Fibroblast of lung (primary cell): Measurements from ENCODE around the gene SEC23IP. TPM values are rescaled to one million over a fixed set of nuclear protein-coding genes. Genes with fewer than 3 reads are reported as not detected.

Experiments
- DNase-seq, 2 donors: peaks; one replicate each; pipeline versions ENCODE4 v3.0.0 to v3.0.0-alpha.2; 2010; ENCODE audit warnings: low read depth in 2 of 2
- H2AFZ ChIP-seq: 2 replicates; pipeline ENCODE4 v1.5.1; 2012; ENCODE audit warnings: low read length, control low read depth, inconsistent platforms
- H3K27ac ChIP-seq: 2 replicates; pipeline ENCODE4 v1.5.1; 2011; ENCODE audit warnings: low read length, control low read depth; ENCODE audit not compliant: insufficient read depth
- H3K27me3 ChIP-seq: 2 replicates; pipeline ENCODE4 v1.5.1; 2011; ENCODE audit warnings: mild to moderate bottlenecking, low read length; ENCODE audit not compliant: control insufficient read depth, insufficient read depth
- H3K36me3 ChIP-seq: 2 replicates; pipeline ENCODE4 v1.5.1; 2011; ENCODE audit warnings: low read length; ENCODE audit not compliant: control insufficient read depth, insufficient read depth
- H3K4me1 ChIP-seq: 2 replicates; pipeline ENCODE4 v1.5.1; 2011; ENCODE audit warnings: low read length; ENCODE audit not compliant: control insufficient read depth, insufficient read depth; ENCODE audit errors: extremely low read depth
- H3K4me2 ChIP-seq: 2 replicates; pipeline ENCODE4 v1.5.1; 2011; ENCODE audit warnings: low read length, control low read depth; ENCODE audit not compliant: insufficient read depth; ENCODE audit errors: extremely low read depth
- H3K4me3 ChIP-seq, 4 experiments: fragments of 200-600 bp in 1 of 4; sonication (generic) in 1 of 4; replicated peaks in 1 of 4; 2 replicates each; pipeline ENCODE4 v1.5.1; 2011 to 2016; ENCODE audit warnings: low read length in 4 of 4, low read depth in 3 of 4, mild to moderate bottlenecking in 3 of 4, control low read depth in 2 of 4, inconsistent platforms in 1 of 4, mixed read lengths in 1 of 4; ENCODE audit not compliant: insufficient read depth in 1 of 4; ENCODE audit errors: control extremely low read depth in 1 of 4
- H3K79me2 ChIP-seq: 2 replicates; pipeline ENCODE4 v1.5.1; 2012; ENCODE audit warnings: mild to moderate bottlenecking, low read length, inconsistent platforms; ENCODE audit not compliant: control insufficient read depth, insufficient read depth
- H3K9ac ChIP-seq: 2 replicates; pipeline ENCODE4 v1.5.1; 2011; ENCODE audit warnings: mild to moderate bottlenecking, low read length, control low read depth; ENCODE audit not compliant: insufficient read depth
- H3K9me3 ChIP-seq: 2 replicates; pipeline ENCODE4 v1.5.1; 2012; ENCODE audit warnings: low read depth, low read length; ENCODE audit not compliant: control insufficient read depth, insufficient read depth
- H4K20me1 ChIP-seq: 2 replicates; pipeline ENCODE4 v1.5.1; 2011; ENCODE audit warnings: low read length; ENCODE audit not compliant: control insufficient read depth, insufficient read depth; ENCODE audit errors: extremely low read depth
- EZH2 ChIP-seq: IDR thresholded peaks from 2 replicates; pipeline ENCODE4 v1.5.1; 2012; ENCODE audit warnings: low read length, control low read depth, mild to moderate bottlenecking; ENCODE audit errors: missing control alignments
- polyA plus RNA-seq, 2 donors: library from polyadenylated mRNA; depleted of rRNA in 1 of 2; stranded (reverse) in 1 of 2; unstranded in 1 of 2; fragments of >200 nt; gene quantifications; 2 replicates each; pipeline ENCODE4 v1.2.1, GENCODE V29; 2011 to 2012; ENCODE audit warnings: missing spikeins in 1 of 2
- total RNA-seq: library from RNA; depleted of rRNA; stranded (reverse); fragments of >200 nt; gene quantifications from 2 replicates; pipeline ENCODE4 v1.2.1, GENCODE V29; 2014
- TF ChIP-seq, protein P1 (sequence below), 2 donors: IDR thresholded peaks in 1 of 2; conservative IDR thresholded peaks in 1 of 2; 1 replicate in 1 of 2; 2 replicates in 1 of 2; pipeline ENCODE4 v1.5.1; 2011 to 2012; ENCODE audit warnings: low read length in 2 of 2, control low read depth in 1 of 2, inconsistent platforms in 1 of 2, low read depth in 1 of 2, mild to moderate bottlenecking in 1 of 2

The SEC23IP gene
- total and polyA plus RNA-seq, 2 donors (not counting 1 experiment from before 2014, with no cell fraction given), result 16.3 to 47.1 TPM

DNA sequence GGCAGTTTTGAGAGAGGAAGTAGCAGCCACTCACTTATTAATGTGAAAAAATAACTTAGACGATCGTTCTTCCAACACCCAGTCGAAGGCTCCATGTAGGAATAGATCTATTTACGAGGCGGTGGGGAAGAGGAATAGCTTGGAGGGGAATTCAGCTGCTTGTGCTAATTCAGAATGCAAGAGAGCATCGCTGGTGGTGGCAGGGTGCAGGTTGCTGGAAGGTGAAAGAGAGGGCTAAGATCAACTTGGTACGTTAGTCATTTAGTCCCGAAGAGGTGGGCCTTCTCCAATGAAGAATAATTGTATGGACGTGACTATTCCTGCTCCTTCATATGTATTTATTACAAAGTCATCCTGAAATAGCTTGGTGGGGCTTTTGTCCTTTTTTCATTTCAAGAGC, 98.5 kb downstream of the SEC23IP start:
- Histone ChIP-seq H3K4me2 (no peak overlapping the region), H2AFZ (no peak overlapping the region), H4K20me1 (no peaks in the 10 kb centered on the region), H3K4me1 (no peaks in the 10 kb centered on the region), H3K9ac (no peak overlapping the region), H3K9me3 (no peaks in the 10 kb centered on the region), H3K27me3 (no peaks in the 10 kb centered on the region), H3K79me2 (no peaks in the 10 kb centered on the region), H3K4me3 (no peak overlapping the region), H3K36me3 (no peaks in the 10 kb centered on the region), H3K27ac (no peak overlapping the region)
- no peak for DNase-seq
- no peak for TF ChIP-seq EZH2
- TF ChIP-seq, protein P1, sequence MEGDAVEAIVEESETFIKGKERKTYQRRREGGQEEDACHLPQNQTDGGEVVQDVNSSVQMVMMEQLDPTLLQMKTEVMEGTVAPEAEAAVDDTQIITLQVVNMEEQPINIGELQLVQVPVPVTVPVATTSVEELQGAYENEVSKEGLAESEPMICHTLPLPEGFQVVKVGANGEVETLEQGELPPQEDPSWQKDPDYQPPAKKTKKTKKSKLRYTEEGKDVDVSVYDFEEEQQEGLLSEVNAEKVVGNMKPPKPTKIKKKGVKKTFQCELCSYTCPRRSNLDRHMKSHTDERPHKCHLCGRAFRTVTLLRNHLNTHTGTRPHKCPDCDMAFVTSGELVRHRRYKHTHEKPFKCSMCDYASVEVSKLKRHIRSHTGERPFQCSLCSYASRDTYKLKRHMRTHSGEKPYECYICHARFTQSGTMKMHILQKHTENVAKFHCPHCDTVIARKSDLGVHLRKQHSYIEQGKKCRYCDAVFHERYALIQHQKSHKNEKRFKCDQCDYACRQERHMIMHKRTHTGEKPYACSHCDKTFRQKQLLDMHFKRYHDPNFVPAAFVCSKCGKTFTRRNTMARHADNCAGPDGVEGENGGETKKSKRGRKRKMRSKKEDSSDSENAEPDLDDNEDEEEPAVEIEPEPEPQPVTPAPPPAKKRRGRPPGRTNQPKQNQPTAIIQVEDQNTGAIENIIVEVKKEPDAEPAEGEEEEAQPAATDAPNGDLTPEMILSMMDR (conservative IDR thresholded peaks at IDR 0.05 in 1 of 2, IDR thresholded peaks at IDR 0.05 in 1 of 2; ENCODE audit: low read depth in 1 of 2, low read length in 2 of 2), result no peak

DNA sequence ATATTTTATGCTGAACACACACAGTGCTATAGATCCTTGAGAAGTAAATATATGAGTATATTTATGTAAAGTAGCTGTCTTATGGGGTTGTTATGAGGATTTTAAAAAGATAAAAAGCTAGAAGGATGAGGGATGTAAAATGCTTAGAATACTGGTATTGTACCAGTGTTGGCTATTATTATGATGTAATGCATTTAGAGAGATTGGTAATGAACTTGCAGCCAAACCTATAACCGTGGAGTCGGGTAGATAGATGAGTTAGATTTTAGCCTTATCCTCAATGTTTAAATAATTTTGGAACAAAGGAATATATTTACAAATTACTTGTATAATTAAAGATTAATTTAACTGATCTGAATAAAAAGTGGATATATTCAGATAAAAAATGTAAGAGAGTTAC, 99.3 kb downstream of the SEC23IP start:
- Histone ChIP-seq H3K27ac (no peak overlapping the region), H3K4me1 (no peaks in the 10 kb centered on the region), H3K9ac (no peak overlapping the region), H3K9me3 (no peaks in the 10 kb centered on the region), H3K79me2 (no peaks in the 10 kb centered on the region), H3K36me3 (no peaks in the 10 kb centered on the region), H3K4me2 (no peak overlapping the region), H2AFZ (no peak overlapping the region), H4K20me1 (no peaks in the 10 kb centered on the region), H3K27me3 (no peaks in the 10 kb centered on the region), H3K4me3 (no peak overlapping the region)
- no peak for TF ChIP-seq EZH2
- TF ChIP-seq, protein P1 (conservative IDR thresholded peaks at IDR 0.05 in 1 of 2, IDR thresholded peaks at IDR 0.05 in 1 of 2; ENCODE audit: low read depth in 1 of 2, low read length in 2 of 2), result no peak
- DNase-seq, result no peak

Other genes with a start within 250 kb of the SEC23IP start
- 5.1 and 8.4 TPM in 2 replicates for gene BAG3, start 241.3 kb upstream of the SEC23IP start, total RNA-seq
- gene BAG3, start 241.3 kb upstream of the SEC23IP start, polyA plus RNA-seq, result 20.0 and 20.9 TPM in 2 replicates
- 18.5 and 23.3 TPM in 2 replicates for gene INPP5F, start 166.7 kb upstream of the SEC23IP start, total RNA-seq
- gene INPP5F, start 166.7 kb upstream of the SEC23IP start, polyA plus RNA-seq, result 15.0 and 19.0 TPM in 2 replicates
- gene MCMBP, start 19.9 kb upstream of the SEC23IP start, total RNA-seq, result 40.6 and 48.0 TPM in 2 replicates
- 63.4 and 64.6 TPM in 2 replicates for gene MCMBP, start 19.9 kb upstream of the SEC23IP start, polyA plus RNA-seq